C4-2B (cell line): Measurements from ENCODE around the gene RGS11.

Source experiments
- ZFX ChIP-seq: fragments of 450-650 bp; IDR thresholded peaks from 2 replicates; pipeline ENCODE4 v1.6.1; 2017
- TF ChIP-seq, protein P1 (sequence below): fragments of 450-650 bp; conservative IDR thresholded peaks from 2 replicates; pipeline ENCODE4 v1.5.1; 2017; ENCODE audit warnings: mild to moderate bottlenecking

DNA sequence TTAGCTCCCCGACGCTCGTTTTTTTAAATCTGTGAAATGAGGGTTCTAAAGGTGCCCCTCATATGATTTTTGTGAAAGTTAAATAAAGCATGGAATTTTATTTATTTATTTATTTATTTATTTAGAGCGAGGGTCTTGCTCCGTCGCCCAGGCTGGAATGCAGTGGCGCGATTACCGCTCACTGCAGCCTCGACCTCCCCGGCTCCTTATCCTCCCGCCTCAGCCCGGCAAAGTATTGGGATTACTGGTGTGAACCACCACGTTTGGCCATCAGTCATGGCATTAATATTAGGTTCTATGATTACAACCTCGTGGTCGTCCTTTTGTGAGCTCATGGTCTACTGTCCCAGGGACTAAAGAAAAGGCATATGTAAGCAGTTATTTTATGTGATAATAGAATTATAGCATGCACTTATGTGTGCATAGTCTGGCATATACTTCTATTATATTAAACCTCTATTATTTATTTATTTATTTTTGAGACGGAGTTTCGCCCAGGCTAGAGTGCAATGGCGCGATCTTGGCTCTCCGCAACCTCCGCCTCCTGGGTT lies 45.9 kb downstream of the RGS11 start:
- TF ChIP-seq, protein P1, sequence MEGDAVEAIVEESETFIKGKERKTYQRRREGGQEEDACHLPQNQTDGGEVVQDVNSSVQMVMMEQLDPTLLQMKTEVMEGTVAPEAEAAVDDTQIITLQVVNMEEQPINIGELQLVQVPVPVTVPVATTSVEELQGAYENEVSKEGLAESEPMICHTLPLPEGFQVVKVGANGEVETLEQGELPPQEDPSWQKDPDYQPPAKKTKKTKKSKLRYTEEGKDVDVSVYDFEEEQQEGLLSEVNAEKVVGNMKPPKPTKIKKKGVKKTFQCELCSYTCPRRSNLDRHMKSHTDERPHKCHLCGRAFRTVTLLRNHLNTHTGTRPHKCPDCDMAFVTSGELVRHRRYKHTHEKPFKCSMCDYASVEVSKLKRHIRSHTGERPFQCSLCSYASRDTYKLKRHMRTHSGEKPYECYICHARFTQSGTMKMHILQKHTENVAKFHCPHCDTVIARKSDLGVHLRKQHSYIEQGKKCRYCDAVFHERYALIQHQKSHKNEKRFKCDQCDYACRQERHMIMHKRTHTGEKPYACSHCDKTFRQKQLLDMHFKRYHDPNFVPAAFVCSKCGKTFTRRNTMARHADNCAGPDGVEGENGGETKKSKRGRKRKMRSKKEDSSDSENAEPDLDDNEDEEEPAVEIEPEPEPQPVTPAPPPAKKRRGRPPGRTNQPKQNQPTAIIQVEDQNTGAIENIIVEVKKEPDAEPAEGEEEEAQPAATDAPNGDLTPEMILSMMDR: no peak
- no peak for TF ChIP-seq ZFX
